CD4-positive, alpha-beta T cell treated with Interleukin-4 for 4 hours (primary cell): Measurements from ENCODE around the gene PMP22.
"Not testable (repeated sequence)": the region's sequence is repeated elsewhere in the genome, so short reads cannot be mapped to it uniquely, and the experiment has no call there.

ENCODE experiments used
- DNase-seq: peaks from one replicate; pipeline ENCODE4 v3.0.0-alpha.2; 2020

PMP22 gene

GRCh38 chr17:15200574-15200973, 64.6 kb downstream of the PMP22 start:
- DNase-seq, result not testable (repeated sequence)

- no peak for DNase-seq
Measured at GRCh38 chr17:15197229-15197628, 67.9 kb downstream of the PMP22 start.

GRCh38 chr17:15194859-15195277, 70.3 kb downstream of the PMP22 start:
- DNase-seq, result no peak

- DNase-seq, result no peak
Measured at GRCh38 chr17:15185625-15185991, 79.5 kb downstream of the PMP22 start.

- DNase-seq, result no peak
Measured at GRCh38 chr17:15184872-15185624, 80.1 kb downstream of the PMP22 start.

- DNase-seq, result no peak
Measured at GRCh38 chr17:15181816-15182215, 83.3 kb downstream of the PMP22 start.

- no peak for DNase-seq
Measured at GRCh38 chr17:15181333-15181732, 83.8 kb downstream of the PMP22 start.

GRCh38 chr17:15180121-15180561, 85.0 kb downstream of the PMP22 start:
- no peak for DNase-seq
